Measurements from ENCODE around the gene MINDY4.

Gene MINDY4

DNA sequence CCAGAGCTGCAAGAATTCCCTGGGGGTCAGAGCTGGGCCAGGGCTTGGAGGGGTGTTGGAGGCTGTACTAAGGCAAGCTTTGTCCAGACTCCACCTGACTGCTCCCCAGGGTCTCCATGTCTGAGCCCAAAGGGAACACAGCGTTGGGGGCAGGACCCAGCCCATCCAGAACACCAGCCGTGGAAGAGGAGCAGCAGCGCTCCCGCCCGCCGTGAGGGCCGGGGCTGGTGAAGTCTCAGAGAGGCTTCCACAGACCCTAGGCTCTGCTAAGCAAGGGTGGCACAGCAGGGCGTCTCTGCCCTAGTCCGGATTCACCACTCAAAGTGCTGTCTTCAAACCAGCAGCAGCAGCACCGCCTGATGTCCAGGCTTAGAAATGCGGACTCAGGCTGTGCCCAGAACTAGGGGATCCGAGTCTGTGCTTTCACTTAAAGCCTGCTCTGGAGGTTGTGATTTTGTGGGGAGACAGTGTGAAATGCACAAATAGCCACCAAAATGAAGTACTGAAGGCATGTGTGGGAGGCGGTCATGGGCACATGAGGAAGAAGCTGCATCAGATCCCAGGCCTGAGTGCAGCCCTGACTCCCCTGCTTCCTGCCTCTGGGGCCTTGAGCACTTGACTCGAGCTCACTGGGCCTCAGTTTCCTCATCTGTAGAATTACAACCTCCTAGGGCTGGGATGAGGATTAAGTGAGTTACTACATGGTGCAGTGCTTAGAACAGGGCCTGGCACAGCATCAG lies 123.8 kb downstream of the MINDY4 start:
- no peak for TF ChIP-seq CTCF (IDR thresholded peaks at IDR 0.05)
- DNase-seq (ENCODE audit: low spot score): no peak
- Histone ChIP-seq H3K27ac (peak overlapping the region in 1 of 2 donors; percentile 68), H3K4me3 (no peak overlapping the region)

DNA sequence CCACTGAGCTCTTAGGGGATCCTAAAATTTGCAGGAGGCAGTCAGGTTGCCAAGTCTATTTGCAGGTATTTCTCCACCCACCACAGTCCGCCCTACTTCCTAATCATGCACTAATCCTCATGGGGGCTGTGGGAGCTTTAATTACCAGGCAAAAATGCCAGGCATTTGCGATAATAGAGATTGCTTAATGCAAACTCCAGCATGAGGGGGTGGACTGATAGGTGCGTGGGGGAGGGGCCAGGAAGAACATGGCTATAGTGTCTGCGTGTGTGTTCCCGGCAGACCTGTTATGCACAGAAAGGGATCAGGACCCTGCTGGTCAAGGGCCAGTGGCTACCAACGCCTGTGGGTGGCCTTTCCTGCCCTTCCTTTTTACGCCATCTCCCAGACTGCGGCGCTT lies 124.8 kb downstream of the MINDY4 start:
- Histone ChIP-seq H3K4me3 (no peak overlapping the region), H3K27ac (peak overlapping the region in 1 of 2 donors; percentile 68)
- no peak for DNase-seq (ENCODE audit: low spot score)
- no peak for TF ChIP-seq CTCF (IDR thresholded peaks at IDR 0.05)

DNA sequence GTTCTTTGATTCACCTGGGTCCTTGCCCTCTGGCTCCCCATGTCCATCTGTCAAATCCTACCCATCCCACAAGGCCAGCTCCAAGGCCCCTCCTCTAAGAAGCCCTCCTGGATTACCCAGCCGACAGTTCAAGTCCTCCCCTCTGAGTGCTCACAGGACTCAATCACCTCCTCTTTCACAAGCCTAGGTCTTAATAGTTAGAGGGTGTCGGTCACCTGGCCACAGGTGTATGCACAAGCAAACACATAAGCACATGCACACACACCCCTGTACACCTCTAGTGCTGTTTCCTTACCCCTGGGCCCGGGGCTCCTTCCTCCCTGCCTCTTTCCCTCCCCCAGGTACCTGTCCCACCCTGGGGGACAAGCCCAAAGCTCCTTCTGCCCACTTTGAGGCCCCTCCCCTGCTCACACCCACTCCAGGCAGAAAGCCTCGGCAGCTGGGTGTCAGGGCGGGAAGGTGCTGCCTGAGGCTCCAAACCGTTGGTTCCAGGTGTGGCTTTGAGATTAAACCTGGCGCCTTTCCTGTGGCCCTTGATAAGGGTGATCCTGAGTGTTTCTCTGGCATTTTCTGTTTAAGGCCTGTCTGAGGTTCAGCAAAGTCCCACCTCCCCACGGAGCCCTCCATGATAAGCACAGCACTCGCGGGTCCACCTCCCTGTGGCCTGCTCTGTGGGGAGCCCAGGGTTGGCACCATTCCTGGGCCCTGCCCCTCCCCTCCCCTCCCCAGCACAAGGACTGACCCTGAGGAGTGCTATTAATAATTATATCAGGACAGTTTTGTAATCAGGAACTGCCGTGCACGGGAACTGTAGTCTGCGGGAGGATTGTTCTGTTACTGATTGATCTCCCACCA lies 125.8 kb downstream of the MINDY4 start:
- H3K27ac ChIP-seq: peak overlapping the region in 1 of 2 donors; percentile 68
- no peak for DNase-seq (ENCODE audit: low spot score)
- no peak for TF ChIP-seq CTCF (IDR thresholded peaks at IDR 0.05)
- no peak overlapping the region for H3K4me3 ChIP-seq

GRCh38 chr7:30897770-30898169 lies 126.6 kb downstream of the MINDY4 start:
- no peak for TF ChIP-seq CTCF (IDR thresholded peaks at IDR 0.05)
- no peak for DNase-seq (ENCODE audit: low spot score)
- H3K27ac ChIP-seq: peak overlapping the region in 1 of 2 donors; percentile 68
- no peak overlapping the region for H3K4me3 ChIP-seq

GRCh38 chr7:30898411-30898810 lies 127.2 kb downstream of the MINDY4 start:
- H3K4me3 ChIP-seq: no peak overlapping the region
- H3K27ac ChIP-seq: peak overlapping the region in 1 of 2 donors; percentile 68
- no peak for DNase-seq (ENCODE audit: low spot score)
- no peak for TF ChIP-seq CTCF (IDR thresholded peaks at IDR 0.05)

- no peak for TF ChIP-seq CTCF (IDR thresholded peaks at IDR 0.05)
- Histone ChIP-seq H3K27ac (peak overlapping the region; percentile 68 to 75), H3K4me3 (no peak overlapping the region)
- DNase-seq (ENCODE audit: low spot score): no peak
Measured at GRCh38 chr7:30899066-30899465, 127.8 kb downstream of the MINDY4 start.

All from coronary artery (tissue), 2 donors.